Left renal cortex interstitium (tissue), 4 donors: ENCODE results near the gene OXSR1. TPM values are rescaled to one million over a fixed set of nuclear protein-coding genes. Genes with fewer than 3 reads are reported as not detected.
"Not testable (repeated sequence)": the region's sequence is repeated elsewhere in the genome, so short reads cannot be mapped to it uniquely, and the experiment has no call there.

Experiments
- DNase-seq, 4 donors: peaks; one replicate each; pipeline ENCODE4 v3.0.0-alpha.2; 2013; ENCODE audit warnings: low read depth in 4 of 4, low spot score in 2 of 4, missing footprints in 1 of 4
- polyA plus RNA-seq, 4 donors: library from polyadenylated mRNA; unstranded; fragments of 120-200 nt; gene quantifications; one replicate each; pipeline ENCODE4 v1.2.1, GENCODE V29; 2013; ENCODE audit not compliant: insufficient read length in 4 of 4

The OXSR1 gene
- polyA plus RNA-seq, 4 donors: 40.0 to 54.8 (median 47.1) TPM

- no peak for DNase-seq
Observed at GRCh38 chr3:38163841-38164642, 1.3 kb upstream of the OXSR1 start.

DNA sequence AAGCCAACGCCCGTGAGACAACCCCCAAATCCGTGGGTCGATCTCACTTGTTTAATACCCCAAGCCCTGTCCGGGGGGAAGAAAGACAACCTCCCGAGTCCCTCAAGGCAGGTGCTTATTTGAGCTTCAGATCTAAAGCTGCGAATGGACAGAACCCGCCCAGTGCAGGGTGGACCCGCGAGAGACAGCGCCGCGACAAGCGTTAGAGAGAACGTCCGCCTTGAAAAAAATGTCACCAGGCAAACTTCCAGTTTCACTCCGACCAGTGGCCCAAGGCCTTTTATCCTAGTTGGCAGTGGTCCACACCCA lies 740 bp upstream of the OXSR1 start:
- DNase-seq: no peak

GRCh38 chr3:38165722-38166387 lies 518 bp downstream of the OXSR1 start:
- peak in 2 of 4 donors; percentile 28 to 45 for DNase-seq

- no peak for DNase-seq
Observed at GRCh38 chr3:38167591-38167990, 2.3 kb downstream of the OXSR1 start.

DNA sequence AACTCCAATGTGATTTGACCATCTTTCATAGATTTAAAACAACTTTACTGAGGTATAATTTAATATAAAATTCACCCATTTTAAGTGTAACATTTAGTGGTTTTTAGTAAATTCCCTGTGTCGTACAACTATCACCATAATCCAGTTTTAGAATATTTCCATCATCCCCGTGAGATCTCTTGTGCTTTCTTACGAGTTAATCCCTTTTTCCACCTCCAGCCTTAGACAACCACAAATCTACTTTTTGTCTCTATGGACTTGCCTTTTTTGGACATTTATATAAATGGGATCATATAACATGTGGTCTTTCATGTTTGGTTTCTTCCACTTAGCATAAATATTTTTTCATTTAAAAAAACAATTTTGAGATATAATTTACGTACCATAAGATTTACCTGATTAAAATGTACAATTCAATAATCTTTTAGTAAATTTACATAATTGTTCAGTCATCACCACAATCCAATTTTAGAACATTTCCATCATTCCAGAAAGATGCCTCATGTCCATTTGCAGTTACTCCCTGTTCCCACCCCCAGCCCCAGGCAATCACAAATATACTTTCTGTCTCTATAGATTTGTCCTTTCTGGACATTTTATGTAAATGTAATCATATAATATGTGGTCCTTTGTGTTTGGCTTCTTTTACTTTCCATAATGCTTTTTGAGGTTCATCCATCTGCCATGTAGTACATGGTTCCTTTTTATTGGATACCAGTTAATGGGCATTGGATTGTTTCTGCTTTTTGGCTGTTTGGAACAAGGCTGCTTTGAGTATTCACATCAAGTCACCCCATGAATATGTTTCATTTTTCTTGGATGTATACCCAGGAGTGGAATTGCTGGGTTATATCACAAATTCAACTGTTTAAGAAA lies 3.1 kb downstream of the OXSR1 start:
- no peak for DNase-seq

- no peak for DNase-seq
Observed at GRCh38 chr3:38169027-38169317, 3.6 kb downstream of the OXSR1 start.

- no peak for DNase-seq
Observed at GRCh38 chr3:38170722-38171121, 5.4 kb downstream of the OXSR1 start.

DNA sequence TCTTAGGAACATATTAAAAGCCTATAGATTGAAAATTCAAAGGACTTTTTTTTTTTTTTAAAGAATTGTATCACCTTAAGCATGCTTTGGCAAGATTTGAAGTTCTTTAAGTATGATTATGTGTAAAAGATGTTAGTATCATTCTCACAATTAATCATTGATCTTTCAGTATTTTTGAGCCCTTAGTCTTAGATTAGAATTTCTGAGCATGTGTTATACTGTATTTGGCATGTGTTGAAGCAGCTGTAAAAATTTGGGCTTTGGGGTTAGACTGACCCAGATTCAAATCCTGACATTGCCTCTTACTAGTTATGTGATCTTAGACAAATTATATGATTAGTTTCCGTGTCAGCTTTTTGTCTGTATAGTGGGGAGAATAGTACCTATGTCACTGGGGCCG lies 6.3 kb downstream of the OXSR1 start:
- DNase-seq: no peak

- DNase-seq: no peak
Observed at GRCh38 chr3:38173834-38174418, 8.6 kb downstream of the OXSR1 start.

DNA sequence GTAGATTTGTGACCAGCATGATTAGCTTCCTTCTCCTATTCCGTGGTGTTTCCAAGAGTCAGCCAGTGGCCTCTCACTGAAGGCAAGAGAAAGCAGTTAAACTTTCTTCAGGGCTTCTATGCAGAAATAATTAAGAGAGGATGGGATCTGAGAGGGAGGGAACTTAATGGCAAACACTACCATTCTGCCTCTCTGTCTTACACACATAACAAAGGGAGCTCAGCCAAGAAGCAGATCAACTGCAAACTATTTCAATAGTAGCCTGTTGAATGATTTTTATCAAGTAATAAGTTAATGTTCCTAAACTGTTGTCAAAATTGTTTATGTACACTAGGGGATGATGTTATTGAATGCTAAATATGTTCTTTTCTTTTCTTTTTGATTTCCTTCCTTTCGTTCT lies 11.8 kb downstream of the OXSR1 start:
- DNase-seq: no peak

- no peak for DNase-seq
Observed at GRCh38 chr3:38186781-38187180, 21.4 kb downstream of the OXSR1 start.

- DNase-seq: no peak
Observed at GRCh38 chr3:38190481-38190881, 25.1 kb downstream of the OXSR1 start.

GRCh38 chr3:38202931-38203330 lies 37.6 kb downstream of the OXSR1 start:
- not testable (repeated sequence) for DNase-seq

- no peak for DNase-seq
Observed at GRCh38 chr3:38203690-38204089, 38.4 kb downstream of the OXSR1 start.

GRCh38 chr3:38204599-38205471 lies 39.5 kb downstream of the OXSR1 start:
- DNase-seq: no peak

GRCh38 chr3:38205472-38205805 lies 40.1 kb downstream of the OXSR1 start:
- DNase-seq: no peak

GRCh38 chr3:38207254-38208003 lies 42.1 kb downstream of the OXSR1 start:
- no peak for DNase-seq

- no peak for DNase-seq
Observed at GRCh38 chr3:38210141-38210757, 44.9 kb downstream of the OXSR1 start.

DNA sequence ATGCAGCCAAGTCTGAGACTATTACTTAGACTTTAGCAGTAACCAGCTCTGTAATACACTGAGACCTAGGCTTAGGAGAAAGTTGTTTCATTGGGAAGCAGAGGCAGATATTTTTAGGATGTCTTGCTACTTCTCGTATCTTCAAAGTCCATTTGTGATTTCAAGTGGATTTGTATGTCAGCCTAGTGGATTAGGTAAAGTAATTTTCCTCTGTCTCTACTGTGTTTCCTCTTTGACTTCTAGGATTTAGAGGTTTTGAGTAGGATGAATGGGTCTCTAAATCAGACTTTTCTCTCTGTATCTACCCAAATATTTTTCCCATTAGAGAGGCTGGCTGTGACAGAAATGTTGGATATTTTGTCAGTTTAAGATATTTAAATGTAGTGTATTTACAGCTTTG lies 46.8 kb downstream of the OXSR1 start:
- DNase-seq: no peak
